ENCODE data around the gene PIAS3.
"Not testable (repeated sequence)": the region's sequence is repeated elsewhere in the genome, so short reads cannot be mapped to it uniquely, and the experiment has no call there.

Gene PIAS3

DNA sequence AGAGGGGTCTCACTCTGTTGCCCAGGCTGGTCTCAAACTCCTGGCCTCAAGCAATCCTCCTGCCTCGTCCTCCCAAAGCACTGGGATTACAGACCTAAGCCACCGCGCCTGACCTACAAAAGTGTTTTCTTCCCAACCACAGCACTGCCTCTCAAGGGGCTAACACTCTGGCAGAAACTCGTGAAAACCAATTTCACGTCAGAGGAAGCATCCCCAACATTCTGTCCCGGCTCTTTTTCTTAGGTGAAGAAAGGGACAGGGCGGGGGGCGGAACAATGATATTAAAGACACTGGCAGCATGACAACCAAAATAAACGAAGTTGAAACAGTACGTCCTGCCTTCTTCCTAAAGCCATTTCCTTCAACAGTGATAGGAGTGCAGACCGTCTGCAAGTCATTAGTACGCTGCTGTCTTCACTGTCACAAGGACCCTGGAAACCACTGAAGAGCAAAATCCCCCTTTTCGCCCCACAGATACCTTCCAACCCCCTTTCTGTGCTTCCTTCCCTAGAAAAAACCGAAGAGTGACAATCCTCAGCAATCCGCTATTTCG, 36.0 kb downstream of the PIAS3 start:
- not testable (repeated sequence) for DNase-seq

DNA sequence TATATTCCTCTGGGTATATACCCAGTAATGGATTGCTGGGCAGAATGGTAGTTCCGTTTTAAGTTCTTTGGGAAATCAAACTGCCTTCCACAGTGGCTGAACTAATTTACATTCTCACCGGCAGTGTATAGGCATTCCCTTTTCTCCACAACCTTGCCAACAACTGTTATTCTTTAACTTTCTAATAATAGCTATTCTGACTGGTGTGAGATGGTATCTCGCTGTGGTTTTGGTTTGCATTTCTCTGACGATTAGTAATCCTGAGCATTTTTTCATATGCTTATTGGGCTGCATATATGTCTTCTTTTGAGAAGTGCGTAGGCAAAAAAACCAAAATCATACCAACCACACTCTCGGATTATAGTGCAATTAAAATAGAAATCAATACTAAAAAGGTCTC, 40.8 kb downstream of the PIAS3 start:
- DNase-seq, result not testable (repeated sequence)

DNA sequence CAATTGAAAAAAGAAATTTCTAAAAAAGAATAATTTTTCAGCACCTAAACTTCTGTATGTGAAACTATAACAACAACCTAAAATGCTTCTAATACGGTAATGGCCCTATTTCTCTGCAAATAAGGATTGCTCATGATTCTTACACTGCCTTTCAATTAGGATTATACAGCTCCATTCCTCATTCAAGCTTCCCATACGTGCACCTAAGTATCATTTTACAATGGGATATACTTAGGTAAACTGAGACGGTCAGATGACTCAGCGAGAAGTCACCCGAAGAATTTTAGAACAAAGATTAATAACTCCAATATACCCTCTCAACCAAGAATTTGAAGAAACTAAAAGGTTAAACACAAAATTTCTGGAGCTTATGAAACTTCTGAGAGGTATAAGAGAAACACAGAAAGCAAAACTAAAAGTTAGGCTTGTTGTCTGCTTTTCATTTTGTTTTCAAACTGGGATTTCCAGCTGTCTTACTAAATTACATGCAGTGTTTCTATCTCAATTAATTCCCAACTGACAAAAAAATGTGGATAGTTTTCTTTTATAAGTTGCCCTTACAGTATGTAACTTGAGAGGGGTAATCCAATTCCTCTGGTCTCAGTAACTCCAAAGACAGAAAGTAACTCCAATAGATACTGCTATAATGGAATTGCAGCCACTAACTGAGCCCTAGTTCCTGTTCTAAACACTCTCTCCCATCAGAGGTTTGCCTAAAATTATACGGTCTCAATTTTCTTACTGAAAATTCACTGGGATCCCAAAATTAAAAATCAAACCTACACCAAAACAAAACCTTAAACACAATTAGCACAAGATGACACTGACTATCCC, 45.7 kb downstream of the PIAS3 start:
- DNase-seq, result not testable (repeated sequence)

DNA sequence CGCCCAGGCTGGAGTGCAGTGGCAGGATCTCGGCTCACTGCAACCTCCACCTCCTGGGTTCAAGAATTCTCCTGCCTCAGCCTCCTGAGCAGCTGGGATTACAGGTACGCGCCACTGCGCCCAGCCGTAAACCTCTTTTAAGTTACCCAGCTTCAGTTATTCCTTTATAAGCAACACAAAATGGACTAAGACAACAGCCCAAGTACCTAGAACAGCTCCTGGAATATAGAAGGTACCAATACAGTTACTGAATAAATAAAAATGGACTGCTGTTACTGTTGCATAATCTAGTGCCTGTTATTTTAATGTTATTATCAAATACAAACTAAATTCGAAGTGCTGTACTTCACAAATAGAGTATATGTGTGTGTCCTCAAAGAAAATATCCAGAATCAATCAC, 52.0 kb downstream of the PIAS3 start:
- DNase-seq, result no peak

DNA sequence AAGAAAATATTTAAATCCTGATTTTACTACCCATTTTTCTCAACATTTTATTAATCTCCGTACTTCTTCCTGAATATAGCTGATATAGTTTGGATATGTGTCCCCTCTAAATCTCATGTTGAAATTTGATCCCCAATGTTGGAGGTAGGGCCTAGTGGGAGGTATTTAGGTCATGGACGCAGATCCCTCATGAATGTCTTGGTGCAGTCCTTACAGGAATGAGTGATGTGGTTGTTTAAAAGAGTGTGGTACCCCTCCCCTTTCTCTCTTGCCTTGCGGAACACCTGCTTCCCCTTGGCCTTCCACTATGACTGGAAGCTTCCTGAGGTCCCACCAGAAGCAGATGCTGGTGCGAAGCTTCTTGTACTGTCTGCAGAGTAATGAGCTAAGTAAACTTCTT, 52.5 kb downstream of the PIAS3 start:
- no peak for DNase-seq

DNA sequence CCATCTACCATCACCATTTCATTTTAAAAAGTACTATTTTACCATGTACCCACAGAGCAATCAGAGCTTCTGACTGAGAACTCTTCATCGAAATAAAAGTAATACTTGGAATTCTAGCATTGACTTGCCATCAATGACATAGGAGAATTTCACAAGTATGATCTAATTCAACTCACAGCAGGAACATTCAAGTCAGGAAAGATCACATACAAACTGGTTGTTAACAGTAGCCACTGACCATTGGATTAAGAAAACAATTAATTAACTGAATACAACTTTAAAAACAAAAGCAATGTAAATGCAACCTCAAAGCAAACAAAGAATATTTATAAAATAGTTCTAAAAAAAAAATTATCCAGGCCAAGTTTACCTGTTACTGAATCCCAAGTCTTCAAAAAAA, 53.8 kb downstream of the PIAS3 start:
- DNase-seq, result no peak

DNA sequence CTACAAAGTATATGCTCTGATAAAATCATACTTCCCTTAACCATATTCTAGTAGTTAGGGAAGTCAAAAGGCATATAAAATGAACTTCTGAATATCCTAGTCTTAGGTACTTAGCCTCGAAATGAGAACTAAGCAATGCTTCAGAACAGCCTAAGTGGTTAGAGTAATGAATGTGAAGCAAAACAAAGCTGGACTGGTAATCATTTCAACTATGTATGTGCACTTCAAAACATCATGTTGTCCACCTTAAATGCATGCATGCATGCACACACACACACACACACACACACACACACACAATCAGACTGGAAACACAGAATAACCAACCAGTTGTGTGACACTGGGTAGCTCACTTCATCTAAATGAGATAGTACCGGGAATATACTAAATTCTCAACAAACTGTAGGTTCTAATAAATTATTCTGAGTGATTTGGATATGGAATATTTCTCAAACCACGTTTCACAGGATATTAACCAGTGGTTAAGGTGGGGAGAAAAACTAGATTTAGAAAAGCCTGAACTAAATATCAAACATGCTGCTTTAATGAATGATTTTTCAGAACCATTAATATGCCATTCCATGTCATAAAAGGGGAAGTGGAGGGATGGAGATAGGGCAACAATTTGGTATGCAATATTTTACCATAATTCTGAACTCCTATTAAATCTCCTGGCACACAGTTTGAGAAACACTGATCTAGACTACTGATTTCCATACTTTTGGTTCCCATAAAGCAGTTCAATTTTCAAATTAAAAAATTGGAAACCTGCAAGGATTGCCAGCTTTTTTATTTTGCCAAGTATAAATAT, 54.4 kb downstream of the PIAS3 start:
- DNase-seq, result no peak

DNA sequence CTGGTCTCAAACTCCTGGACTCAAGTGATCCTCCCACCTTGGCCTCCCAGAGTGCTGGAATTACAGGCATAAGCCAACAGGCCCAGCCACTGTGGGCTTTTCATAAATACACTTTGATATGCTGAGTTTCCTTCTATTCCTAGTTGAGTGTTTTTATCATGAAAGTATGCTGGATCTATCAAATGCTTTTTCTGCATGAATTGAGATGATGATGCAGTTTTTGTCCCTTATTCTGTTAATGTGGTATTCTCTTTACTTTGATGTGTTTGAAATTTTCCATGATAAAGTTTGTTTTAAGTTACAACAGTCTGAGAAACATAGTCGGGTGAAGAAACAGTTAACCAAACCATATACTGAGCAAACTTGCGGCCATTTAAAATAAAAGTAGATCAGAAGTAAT, 59.1 kb downstream of the PIAS3 start:
- DNase-seq, result no peak

All from NCI-H2029 treated with DMSO at 0.1 percent for 48 hours (cell line).